Bronchial smooth muscle cell (primary cell): ENCODE results near the gene LAGE3. TPM values are rescaled to one million over a fixed set of nuclear protein-coding genes. Genes with fewer than 3 reads are reported as not detected.

Source experiments
- total RNA-seq: library from RNA; depleted of rRNA; stranded (reverse); fragments of >200 nt; gene quantifications from 2 replicates; pipeline ENCODE4 v1.2.1, GENCODE V29; 2014

Gene LAGE3, protein sequence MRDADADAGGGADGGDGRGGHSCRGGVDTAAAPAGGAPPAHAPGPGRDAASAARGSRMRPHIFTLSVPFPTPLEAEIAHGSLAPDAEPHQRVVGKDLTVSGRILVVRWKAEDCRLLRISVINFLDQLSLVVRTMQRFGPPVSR
- 18.7 and 23.3 TPM in 2 replicates for total RNA-seq

DNA sequence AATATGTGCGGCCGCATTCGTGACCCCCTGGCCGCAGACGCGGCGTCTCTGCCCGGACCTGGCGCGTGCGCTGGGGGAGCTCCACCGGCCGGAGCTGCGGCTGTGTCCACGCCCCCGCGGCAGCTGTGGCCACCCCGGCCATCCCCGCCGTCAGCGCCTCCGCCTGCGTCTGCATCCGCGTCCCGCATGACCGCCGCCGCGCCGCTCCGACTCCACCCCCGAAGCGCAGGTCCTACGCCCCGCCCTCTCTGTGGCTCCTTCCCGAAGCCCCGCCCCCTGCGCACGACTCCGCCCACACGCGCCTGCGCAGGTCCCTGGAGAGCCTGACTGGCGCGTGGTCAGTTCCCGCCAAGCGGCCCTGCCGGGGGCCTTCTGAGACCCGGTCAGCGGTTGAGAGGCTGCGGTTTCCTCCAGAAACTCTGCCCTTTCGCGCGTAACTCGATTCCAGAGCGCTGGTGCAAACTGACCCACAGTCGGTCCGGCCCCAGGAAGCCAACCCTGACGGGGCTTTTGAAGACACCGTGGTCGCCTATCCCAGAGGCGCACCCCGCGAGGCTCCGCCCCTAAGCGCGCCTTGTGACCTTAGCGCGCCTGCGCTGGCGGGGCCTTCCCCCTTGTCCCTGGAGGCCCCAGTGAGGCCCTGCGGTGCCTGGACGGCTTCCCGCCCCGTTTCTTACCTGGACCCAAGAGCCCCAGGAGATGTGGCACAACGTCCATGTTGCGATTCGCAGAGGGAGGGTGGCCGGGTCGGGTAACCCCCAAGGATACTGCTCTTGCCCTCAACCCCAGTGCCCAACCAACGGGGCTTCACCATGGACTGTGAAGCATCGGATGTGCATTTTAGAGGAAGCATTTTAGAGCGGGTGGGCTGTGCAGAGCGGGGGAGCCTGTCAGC lies at the start of gene LAGE3:
TSS of gene LAGE3 (minus strand) at position 554 of the 895 bp plus-strand sequence. CDS start at position 188, 366 bp downstream.

DNA sequence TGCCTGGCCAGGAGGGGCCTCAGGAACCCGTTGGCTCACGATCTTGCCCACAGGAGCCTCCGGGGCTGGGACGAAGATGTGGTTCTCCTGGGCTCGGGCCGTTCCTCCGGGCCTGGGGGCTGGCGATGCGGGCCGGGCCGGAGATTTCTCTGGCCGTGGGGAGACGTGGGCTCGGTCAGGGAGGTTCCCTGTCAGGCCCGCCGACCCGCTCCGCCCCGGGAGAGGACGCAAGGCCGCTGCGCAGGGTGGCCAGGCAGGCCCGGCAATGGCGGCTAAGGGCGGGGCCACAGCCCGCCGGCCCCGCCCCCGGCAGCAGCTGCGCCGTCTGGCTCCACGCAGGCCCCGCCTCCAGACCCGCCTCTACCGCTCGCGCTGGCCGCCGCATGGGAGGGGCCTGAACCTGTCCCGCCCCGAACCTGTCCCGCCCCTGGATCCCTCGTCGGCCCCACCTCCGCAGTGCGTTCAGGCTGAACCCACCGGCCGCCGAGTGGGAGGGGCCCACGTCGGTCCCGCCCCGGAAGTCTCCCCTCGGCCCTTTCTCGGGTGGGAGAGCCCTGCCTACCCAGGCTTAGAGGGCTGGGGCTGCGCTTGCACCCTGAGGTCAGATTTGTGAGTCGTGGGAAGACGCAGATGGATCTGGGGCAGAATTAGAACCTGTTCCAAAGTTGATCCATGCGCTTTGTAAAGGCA lies 37.0 kb upstream of the LAGE3 start, which contains the start of gene FAM3A:
TSS of gene FAM3A (minus strand) at position 267 of the 690 bp plus-strand sequence. CDS start 460 bp downstream, outside the sequence.

DNA sequence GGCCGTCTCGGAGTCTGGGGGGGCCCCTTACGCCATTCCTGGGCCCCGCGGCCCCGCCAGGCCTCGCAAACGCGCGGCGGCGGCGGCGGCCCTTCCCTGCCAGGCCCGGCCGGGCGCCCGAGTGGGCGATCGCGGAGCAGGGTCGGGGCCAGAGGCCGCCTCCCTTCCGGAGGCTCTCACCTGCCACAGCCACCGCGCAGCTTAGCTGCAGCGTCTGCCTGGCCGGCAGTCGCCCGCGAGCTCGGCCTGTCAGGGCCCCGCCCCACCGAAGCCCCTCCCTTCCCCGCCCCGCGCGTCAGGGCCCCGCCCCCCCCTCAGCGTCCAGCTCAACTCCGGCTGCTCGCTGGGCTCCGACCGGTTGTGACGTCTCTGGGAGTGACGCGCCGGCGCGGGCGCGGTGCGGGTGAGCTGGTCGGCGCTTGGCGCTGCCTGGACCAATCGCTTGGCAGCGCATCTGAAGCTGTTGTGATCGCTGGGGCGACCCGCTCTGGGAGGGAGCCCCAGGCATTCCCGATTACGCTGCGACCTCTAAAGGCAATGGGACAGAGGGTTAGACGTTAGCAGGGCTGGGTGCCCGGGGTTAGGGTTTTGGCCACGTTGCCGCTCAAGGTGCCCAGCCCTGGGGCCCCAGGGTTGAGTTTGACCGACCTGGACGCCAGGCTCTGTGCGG lies 11.5 kb upstream of the LAGE3 start, which contains the start of gene SLC10A3:
TSS of gene SLC10A3 (minus strand) at position 216 of the 670 bp plus-strand sequence. CDS start 1,689 bp downstream, outside the sequence.

GRCh38 chrX:154486396-154487207 lies 7.5 kb upstream of the LAGE3 start, which contains the start of gene UBL4A:
Gene UBL4A (minus strand): TSS chrX:154486615. CDS start chrX:154486584, 31 bp downstream.

DNA sequence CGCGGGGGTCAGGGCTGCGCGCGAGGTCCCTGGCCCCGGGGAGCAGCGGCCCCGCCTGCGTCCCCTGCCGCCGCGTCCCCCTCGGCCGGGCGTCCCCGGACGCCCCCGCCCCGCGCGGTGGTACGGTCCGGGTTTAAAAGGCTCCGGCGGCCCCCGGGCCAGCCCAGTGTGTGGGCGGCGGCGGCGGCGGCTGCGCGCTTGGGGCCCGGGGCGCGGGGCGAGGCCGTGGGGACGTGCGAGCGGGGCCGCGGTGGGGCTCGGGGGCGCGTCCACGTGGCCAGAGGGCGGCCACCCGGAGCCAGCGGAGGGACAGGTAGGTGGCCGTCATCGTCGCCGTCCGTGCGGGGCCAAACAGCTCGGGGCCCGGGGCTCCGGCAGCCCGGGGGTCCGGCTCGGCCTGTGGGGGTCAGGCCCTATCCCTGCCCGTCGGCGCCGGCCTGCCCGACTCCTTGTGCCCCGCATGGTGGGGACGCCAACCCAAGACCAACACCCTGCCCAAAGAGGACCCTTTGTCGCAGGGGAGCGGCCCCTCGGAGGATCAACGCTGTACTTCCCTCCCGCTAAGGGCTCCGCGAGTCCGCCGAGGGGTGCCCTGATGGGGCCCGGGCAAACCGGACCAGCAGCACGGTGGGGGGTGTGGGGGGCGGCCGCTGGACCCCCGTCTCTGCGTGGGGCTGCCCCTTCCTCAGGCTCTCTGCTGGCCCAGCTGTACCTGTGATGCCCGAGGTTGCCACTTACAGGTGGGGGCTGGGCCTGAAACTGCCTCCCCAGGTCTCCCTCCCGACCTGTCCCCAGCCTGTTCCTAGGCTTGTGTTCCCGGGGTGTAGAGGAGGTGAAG lies 20.7 kb downstream of the LAGE3 start, which contains the start of gene PLXNA3:
TSS of gene PLXNA3 (plus strand) at position 166 of the 838 bp plus-strand sequence. CDS start 1,903 bp downstream, outside the sequence.

GRCh38 chrX:154443992-154444754 lies 34.9 kb downstream of the LAGE3 start, which contains the start of gene FAM50A:
Gene FAM50A (plus strand): TSS chrX:154444141. CDS start chrX:154444236, 95 bp downstream.

GRCh38 chrX:154436983-154437752 lies 41.9 kb downstream of the LAGE3 start, which contains the start of gene GDI1:
Gene GDI1 (plus strand): TSS chrX:154437154. CDS start chrX:154437255, 101 bp downstream.

DNA sequence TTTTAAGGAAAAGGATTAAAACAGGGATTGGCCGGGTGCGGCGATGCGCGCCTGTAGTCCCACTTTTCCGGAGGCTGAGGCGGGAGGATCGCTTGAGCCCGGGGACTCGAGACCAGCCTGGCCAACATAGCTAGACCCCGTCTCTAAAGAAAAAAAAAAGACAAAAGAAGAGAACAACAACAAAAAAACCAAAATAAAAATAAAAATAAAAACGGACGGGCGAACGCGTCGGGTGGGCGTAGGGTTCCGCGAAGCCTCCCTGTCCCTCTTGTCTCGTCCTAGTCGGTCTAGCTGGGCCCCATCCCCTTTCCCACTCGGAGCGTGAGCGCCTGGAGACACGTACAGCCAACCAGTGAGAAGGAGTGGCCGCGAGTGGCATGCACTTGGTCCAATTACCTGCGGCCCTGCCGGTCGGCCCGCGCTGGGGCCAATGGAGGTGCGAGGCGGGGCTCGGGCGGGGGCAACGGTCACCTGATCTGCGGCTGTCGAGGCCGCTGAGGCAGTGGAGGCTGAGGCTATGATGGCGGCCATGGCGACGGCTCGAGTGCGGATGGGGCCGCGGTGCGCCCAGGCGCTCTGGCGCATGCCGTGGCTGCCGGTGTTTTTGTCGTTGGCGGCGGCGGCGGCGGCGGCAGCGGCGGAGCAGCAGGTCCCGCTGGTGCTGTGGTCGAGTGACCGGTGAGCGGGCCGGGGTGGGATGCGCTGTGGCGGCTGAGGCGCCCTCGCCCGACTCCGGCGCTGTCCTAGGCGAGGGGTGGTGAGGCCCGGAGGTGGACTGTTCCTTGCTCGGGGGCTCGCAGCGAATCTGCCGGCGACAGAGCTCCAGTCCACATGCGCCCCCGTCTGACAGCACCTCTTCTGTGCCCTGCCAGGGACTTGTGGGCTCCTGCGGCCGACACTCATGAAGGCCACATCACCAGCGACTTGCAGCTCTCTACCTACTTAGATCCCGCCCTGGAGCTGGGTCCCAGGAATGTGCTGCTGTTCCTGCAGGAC lies 50.6 kb downstream of the LAGE3 start, which contains the start of gene ATP6AP1:
TSS of gene ATP6AP1 (plus strand) at position 502 of the 996 bp plus-strand sequence. CDS start at position 518, 16 bp downstream.

Other genes starting within 250 kb of the LAGE3 start
- gene OPN1MW3, start 221.7 kb downstream of the LAGE3 start, total RNA-seq, result not detected in 2 replicates
- not detected in 2 replicates for gene TEX28, start 184.2 kb downstream of the LAGE3 start, total RNA-seq
- not detected in 2 replicates for gene TKTL1, start 183.5 kb downstream of the LAGE3 start, total RNA-seq
- gene FLNA, start 104.6 kb downstream of the LAGE3 start, total RNA-seq, result 1,283 and 1,391 TPM in 2 replicates
- 17.9 and 20.0 TPM in 2 replicates for gene EMD, start 100.0 kb downstream of the LAGE3 start, total RNA-seq
- 1,700 and 2,148 TPM in 2 replicates for gene RPL10, start 80.9 kb downstream of the LAGE3 start, total RNA-seq
- gene DNASE1L1, start 70.0 kb downstream of the LAGE3 start, total RNA-seq, result 48.6 and 76.1 TPM in 2 replicates
- gene TAFAZZIN, start 67.7 kb downstream of the LAGE3 start, total RNA-seq, result 12.3 and 18.9 TPM in 2 replicates
- 44.9 and 46.7 TPM in 2 replicates for gene ATP6AP1, start 50.6 kb downstream of the LAGE3 start, total RNA-seq
- gene GDI1, start 42.1 kb downstream of the LAGE3 start, total RNA-seq, result 86.7 and 124 TPM in 2 replicates
- 118 and 128 TPM in 2 replicates for gene FAM50A, start 35.1 kb downstream of the LAGE3 start, total RNA-seq
- 9.1 and 16.4 TPM in 2 replicates for gene PLXNA3, start 21.0 kb downstream of the LAGE3 start, total RNA-seq
- gene UBL4A, start 7.3 kb upstream of the LAGE3 start, total RNA-seq, result 31.4 and 32.2 TPM in 2 replicates
- gene SLC10A3, start 11.3 kb upstream of the LAGE3 start, total RNA-seq, result 9.5 and 11.3 TPM in 2 replicates
- 24.6 and 34.3 TPM in 2 replicates for gene FAM3A, start 37.0 kb upstream of the LAGE3 start, total RNA-seq
- gene G6PD, start 67.6 kb upstream of the LAGE3 start, total RNA-seq, result 103 and 153 TPM in 2 replicates
- 16.8 and 18.0 TPM in 2 replicates for gene IKBKG, start 68.3 kb upstream of the LAGE3 start, total RNA-seq
- gene CTAG1A, start 105.9 kb upstream of the LAGE3 start, total RNA-seq, result not detected in 2 replicates
- gene CTAG1B, start 140.0 kb upstream of the LAGE3 start, total RNA-seq, result not detected in 2 replicates
- gene CTAG2, start 174.3 kb upstream of the LAGE3 start, total RNA-seq, result not detected in 2 replicates